ENCODE measurements around the gene SPATC1L.

DNA sequence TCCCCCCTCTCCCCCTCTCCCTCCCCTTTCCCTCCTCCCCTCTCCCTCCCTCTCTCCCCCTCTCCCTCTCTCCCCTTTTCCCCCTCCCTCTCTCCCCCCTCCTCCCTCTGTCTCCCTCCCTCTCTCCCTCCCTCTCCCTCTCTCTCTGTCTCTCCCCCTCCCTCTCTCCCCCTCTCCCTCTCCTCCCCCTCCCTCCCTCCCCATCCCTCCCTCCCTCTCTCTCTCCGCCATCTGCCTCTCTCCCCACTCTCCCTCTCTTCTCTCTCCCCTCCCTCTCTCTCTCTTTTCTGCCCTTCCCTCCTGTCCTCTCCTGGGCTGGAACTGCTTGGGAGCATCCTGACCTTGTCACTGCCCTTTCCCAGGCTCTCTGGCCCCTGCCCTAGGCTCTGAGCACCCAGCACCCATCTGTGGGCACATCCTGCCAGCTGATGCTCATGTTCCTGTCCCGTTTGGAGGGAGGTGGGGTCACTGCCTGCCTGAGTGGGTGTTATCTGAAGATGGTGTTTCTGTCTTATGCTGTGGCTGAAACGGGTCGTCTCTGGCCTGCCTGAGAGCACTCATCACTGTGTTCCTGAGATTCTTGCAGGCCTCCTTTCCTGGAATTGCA is 39.7 kb downstream of the SPATC1L start:
- TF ChIP-seq CTCF (IDR thresholded peaks at IDR 0.05) (no peak), POLR2A (IDR thresholded peaks at IDR 0.05) (no peak), POLR2AphosphoS5 (IDR thresholded peaks at IDR 0.05; ENCODE audit: insufficient read depth in 1 of 2, low read depth in 1 of 2) (no peak)
